Epidermal melanocyte (primary cell): Measurements from ENCODE around the gene GTF3C5.
"Not testable (repeated sequence)": the region's sequence is repeated elsewhere in the genome, so short reads cannot be mapped to it uniquely, and the experiment has no call there.

ENCODE experiments used
- DNase-seq: peaks from one replicate; pipeline ENCODE4 v3.0.0; 2011; ENCODE audit warnings: low spot score; ENCODE audit not compliant: insufficient read length

Gene GTF3C5

DNA sequence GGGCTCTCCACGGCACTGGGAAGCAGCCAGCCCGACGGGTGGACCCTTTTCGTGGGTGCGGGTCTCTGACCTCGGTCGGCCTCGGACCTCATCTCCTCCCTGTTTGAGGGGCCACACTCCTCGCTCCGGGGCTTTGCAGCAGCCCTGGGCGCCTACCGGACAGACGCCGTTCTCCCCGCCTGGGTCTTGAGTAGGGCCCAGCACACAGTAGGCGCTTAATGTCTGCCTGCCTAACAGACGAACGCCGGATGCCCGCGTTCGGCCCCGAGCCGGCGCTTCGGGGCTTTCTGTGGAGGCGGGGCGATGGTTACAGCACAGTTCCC, 842 bp upstream of the GTF3C5 start:
- DNase-seq, result no peak

DNA sequence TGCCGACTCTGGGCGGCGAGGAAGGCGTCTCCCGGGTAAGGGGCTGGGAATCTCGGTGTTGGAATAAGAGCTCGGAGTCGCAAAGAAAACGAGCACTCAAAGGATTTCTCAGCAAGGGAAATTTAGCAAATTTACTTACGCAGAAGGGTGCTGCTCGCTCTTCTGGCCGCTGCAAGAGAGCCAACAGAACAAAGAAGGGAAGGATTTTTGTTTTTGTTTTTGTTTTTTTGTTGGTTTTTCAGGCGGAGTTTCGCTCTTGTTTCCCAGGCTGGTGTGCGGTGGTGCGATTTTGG, 279 bp downstream of the GTF3C5 start:
- DNase-seq, result no peak

DNA sequence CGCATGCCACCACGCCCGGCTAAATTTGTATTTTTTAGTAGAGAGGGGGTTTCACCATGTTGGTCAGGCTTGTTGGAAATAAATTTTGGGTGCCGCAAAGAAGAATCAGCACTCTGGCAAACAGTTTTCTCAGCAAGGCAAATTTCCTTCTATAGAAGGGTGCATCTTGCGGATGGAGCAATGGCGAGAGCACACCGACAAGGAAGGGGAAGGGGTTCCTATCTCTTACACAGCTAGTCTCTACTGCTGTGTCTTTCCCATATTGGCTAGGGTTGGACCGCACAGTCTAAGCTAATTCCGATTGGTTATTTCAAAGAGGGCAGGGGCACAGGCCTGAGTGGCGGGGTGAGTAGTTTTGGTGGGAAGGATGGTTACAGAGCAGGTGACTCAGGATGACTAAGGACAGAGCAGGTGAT, 707 bp downstream of the GTF3C5 start:
- DNase-seq, result no peak

DNA sequence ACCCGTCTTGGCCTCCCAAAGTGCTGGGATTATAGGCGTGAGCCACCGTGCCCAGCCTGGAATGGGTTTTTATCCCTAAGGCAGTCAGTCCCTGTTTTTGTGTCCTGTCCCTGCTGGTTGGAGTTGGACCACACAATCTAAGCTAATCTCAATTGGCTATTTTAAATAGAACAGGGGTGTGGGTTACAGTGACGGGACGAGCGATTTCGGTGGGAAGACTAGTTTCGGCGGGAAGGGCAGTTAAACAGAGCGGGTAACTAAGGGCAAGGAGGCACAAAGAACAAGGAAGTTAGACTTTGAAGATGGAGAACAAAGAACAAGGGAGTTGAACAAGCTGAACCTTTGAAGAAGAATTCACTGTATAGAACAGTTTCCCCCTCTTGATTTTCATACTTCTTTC, 1.4 kb downstream of the GTF3C5 start:
- DNase-seq, result no peak

DNA sequence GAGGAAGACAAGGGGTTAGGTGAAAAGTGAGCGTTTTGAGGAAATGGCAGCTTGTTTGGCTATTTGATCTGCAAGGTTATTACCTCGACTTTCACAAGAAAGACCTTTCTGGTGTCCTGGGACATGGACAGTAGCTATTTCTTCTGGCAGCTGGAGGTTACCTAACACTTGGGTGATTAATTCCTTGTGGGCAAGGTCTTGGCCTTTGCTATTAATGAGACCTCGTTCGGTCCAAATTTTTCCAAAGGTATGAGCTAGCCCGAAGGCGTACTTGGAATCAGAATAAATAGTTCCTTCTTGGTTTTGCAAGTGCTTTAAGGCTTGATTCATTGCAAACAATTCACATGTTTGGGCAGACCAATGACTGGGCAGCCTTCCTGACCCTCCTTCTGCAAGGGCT, 4.9 kb downstream of the GTF3C5 start:
- no peak for DNase-seq

DNA sequence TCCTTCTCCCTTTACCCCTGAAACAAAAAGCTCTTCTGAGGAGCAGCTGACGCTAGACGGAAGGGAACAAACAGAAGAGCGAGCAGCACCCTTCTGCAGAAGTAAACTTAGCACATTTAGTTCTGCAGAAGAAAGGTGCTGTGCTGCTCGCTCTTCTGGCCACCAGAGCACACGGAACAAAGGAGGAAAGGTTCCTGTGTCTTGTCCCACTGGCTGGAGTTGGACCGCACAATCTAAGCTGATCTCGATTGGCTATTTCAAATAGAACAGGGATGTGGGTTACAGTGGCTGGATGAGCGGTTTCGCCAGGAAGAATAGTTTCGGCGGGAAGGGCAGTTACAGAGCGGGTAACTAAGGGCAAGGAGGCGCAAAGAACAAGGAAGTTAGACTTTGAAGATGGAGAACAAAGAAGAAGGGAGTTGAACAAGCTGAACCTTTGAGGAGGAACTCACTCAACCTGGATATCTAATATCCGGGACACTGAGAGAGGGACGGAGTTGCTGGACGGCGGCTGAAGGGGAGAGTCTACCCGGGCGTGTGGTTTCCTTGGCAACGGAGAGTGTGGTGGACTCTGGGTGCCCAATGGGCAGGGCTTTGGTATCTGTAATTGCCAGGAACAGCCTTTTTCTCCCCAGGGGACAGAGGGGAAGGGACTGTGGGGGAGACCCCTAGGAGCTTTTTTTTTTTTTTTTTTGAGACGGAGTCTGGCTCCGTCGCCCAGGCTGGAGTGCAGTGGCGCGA, 7.1 kb downstream of the GTF3C5 start:
- DNase-seq, result no peak

DNA sequence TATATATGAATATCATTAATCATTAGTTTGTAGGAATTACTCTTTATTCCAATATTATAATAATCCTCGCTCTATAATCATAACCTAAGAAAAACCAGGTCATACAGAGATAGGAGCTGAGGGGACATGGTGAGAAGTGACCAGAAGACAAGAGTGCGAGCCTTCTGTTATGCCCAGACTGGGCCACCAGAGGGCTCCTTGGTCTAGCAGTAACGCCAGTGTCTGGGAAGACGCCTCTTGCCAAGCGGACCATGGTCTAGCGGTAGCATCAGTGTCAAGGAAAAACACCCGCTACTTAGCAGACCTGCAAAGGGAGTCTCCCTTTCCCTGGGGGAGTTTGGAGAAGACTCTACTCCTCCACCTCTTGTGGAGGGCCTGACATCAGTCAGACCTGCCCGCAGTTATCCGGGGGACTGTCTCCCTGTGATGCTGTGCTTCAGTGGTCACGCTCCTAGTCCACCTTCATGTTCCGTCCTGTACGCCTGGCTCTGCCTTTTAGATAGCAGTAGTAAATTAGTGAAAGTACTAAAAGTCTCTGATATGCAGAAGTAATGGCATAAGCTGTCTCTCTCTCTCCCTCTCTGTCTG, 10.2 kb downstream of the GTF3C5 start:
- not testable (repeated sequence) for DNase-seq

DNA sequence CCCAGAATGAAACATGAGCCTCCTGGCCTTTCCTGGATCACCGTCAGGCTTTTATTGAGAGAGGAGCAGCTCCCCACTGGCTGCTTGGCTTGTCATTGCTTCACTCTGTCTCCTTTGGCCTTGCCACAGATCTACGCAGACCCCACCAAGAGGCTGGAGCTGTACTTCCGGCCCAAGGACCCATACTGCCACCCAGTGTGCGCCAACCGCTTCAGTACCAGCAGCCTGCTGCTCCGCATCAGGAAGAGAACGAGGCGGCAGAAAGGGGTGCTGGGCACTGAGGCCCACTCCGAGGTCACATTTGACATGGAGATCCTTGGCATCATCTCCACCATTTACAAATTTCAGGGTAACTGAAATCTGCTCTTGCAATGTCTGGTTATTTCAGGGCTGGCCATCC, 11.2 kb downstream of the GTF3C5 start:
- DNase-seq, result no peak

DNA sequence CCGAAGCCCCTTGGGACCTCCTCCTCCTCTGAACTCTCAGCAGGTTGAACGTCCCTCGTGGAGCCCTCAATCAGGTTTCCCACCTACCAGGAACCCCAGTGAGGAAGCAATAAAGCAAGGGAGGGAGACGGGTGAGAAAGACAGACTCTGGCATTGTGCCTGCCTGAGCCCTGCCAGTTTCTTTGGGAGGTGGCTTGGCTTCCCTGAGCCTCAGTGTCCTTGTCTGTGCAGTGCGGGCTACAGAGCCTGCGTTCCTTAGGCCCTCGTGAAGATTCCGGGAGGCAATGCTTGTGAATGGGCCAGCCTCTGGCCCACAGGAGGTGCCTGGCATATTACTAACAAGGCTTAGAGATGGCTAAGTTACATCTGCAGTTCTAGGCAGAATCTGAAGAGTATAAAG, 11.9 kb downstream of the GTF3C5 start:
- DNase-seq, result no peak

DNA sequence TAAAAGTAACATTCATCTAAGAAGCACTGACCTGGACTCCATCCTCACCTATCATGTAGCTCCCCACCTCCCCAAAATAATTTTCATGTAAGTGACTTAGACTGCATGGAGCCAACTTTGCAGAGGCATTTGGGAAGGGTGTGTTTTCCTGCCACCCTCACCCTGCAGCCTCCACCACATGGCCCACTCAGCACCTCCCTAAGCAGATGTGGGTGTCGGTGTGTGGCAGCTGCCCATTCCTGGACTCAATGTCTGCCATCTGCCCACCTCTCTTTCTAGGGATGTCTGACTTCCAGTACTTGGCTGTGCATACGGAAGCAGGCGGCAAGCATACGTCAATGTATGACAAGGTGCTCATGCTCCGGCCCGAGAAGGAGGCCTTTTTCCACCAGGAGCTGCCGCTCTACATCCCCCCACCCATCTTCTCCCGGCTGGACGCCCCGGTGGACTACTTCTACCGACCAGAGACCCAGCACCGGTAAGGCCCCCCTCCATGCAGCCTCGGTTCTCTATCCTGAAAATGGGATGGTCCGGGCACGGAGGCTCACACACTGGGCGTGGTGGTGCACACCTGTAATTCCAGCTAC, 12.7 kb downstream of the GTF3C5 start:
- no peak for DNase-seq

DNA sequence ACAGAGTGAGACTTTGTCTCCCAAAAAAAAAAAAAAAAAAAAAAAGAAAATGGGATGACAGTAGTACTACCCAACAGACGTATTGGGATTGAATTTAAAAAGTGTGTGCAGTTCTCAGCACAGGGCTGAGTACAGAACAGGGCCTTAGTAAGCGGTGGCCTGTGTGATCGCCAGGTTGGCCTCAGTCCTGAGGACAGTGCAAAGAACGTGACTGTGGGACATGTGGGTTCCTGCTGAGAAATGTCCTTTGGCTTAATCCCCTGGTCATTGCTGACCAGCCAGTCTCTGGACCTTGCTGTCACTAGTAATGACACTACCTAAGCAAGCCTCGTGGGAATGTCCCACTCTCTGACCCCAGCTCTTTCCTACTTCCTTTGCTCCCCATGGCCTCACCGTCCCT, 13.3 kb downstream of the GTF3C5 start:
- DNase-seq, result no peak

DNA sequence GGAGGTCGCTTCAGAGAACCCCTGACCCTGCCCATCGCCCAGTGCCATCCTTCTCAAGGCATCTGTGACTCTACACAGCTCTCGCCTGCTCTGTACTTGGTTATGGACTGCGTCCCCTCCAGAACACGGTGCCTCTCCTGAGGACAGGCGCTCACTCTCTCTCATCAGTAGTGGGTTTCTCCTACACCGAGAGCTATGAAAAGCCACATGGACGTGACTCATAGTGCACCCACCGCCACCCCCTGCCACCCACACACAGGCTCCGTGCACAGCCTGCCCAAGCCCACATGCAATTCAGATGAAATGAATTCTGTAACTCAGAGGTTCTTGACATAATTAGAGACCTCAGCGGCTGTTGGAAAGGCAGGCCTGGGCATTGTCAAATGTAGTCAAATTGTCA, 13.9 kb downstream of the GTF3C5 start:
- no peak for DNase-seq

DNA sequence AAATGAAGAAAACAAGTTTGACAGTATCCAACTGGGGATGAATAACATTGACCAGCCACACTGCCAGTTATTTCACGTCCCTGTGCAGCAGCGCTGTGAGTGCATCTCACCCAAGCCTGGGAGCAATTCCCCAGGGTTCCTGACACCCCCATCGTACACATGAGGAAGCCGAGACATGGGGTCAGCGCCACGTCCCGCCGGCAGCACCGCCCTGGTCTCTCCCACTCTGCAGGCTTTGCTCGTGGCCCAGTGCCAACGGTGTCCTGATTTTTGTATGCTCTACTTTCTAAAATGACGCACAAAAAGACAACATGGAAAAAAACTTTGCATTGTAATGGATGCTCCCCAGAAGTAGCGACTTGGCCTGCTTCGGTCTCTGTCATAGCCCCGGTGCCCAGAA, 14.3 kb downstream of the GTF3C5 start:
- no peak for DNase-seq

DNA sequence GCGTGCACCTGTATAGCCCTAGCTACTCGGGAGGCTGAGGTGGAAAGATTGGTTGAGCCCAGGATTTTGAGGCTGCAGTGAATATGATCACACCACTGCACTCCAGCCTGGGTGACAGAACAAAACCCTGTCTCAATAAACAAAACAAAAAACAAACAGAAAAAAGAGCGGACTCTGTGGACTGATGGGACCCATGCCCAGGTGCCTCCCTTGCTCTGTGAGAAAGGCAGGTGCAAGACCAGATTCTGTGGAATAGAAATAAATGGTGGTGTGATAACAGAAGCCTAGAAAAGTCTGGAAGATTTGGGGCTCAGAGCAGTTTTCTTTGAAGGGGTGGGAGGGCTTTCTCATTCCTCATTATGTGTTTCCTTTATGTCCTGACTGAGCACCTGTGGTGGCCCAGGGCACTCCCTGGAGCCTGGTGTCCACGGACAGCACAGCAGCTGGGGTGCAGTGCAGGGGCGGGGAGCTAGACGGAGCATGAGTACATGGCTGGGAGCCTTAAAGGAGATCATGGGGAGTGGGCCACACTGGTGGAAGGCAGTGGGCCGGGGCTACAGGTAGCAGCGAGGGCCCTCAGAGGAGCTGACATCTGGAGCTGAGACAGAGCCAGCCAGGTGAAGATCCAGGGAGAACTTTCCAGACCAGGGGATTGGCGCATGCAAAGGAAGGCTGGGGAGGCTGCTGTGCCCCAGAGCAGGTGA, 15.6 kb downstream of the GTF3C5 start:
- DNase-seq, result no peak

DNA sequence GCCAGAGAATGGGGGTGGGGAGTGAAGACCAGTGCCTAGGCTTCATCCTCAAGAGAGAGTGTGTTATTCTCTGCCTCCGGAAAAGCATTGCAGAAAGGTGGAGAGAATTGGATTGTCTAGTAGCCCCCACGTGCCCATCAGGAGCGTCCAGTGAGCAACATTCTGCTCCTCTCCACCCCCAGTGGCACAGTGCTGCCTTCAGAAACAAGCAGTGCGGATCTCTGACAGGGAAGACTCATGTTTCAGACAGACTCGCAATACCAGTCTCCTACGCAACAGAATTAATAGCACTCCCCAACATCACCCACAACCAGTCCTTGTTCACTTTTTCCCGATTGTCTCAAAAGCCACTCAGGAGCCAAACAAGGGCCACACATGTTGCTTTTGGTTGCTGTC, 16.1 kb downstream of the GTF3C5 start:
- DNase-seq, result no peak

DNA sequence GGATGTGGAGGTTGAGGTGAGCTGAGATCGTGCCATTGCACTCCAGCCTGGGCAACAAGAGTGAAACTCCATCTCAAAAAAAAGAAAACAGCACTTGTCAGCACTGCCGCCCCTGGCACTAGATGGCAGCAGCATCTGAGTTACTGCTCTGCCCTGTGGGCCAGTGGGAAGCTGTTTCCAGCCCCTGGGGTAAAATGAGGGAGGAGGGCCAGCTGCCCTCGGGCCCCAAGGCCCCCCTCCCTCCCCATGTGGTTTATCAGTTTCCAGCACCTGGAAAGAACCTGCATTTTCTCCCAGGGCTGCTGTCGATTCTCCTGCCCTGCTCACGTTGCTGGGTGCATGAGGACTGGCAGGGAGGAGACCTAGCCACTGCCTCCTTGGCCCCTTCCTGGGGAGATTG, 17.8 kb downstream of the GTF3C5 start:
- no peak for DNase-seq

DNA sequence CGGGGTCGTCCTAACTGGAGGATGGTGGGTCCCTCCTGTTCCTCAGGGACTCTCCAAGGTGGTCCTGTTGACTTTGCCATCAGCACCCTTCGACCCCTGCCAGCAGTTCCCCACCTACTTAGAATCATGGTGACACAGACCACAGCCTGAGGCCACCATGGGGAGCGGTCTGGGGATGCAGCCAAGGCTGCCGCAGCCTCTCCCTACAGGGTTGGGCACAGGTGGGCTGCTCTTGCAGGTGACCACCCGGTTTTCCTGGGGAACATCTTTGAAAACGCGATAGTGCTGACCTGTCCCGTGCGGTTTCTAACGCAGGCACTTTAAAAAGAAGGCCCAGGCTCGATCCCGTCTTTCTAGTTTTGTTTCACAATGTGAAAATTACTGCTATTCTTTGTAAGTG, 18.2 kb downstream of the GTF3C5 start:
- DNase-seq, result no peak

DNA sequence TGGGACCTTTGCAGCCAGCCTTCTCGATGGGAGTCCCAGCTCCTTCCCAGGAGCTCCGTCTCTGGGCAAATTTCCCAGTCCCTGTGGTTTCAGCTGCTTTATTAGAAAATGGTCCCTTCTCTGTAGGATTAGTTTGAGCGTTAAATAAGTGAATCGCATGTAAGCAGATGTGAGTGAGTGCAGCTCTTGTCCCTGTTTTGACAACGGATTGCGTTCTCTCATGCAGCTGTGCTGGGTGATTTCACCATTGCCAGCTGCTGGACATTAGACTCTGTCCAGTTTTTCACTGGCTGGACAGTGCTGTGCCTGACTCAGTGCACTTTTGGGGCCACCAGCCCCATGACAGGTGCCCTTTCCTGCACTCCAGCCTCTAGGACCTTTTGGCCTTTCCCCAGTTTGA, 19.3 kb downstream of the GTF3C5 start:
- DNase-seq, result no peak

DNA sequence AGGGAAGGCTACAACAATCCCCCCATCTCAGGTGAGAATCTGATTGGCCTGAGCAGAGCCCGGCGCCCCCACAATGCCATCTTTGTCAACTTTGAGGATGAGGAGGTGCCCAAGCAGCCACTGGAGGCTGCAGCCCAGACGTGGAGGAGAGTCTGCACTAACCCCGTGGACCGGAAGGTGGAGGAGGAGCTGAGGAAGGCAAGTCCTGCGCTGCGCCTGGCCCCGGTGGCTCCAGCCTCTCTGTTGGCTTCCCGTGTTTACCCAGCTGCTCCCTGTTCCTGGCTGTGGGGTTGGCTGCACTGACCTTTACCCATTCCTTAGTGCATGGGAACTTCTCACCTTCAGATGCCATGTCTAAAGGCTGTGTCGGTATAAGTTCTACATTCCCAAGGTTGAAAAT, 20.0 kb downstream of the GTF3C5 start:
- no peak for DNase-seq

DNA sequence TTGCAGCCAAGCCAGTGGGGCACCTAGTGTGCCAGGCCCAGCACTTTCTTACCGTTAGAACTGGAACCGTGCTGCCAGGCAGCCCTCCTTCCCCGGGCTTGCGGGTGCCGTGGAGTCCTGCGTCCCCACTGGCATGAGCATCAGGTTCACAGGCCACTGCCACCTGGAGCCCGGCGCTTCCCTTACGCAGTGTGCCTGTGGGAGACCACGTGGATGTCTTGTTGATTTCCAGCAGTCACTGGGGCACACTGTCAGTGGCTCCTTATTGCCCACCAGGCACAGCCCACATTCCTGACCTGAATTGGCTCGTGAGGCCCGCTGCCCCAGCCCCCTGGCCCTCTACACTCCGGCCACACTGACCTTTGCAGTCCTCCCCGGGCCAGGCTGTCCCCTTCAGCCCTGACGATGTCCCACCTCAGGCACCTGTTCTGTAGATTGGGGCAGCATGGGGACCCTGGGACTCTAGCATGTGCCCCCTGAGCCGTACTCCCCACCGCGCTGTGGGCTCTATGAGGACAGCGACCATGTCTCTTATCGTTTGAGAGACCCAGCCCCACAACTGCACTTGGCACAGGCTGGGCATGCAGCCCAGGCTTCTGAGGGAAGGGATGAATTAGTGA, 20.6 kb downstream of the GTF3C5 start:
- no peak for DNase-seq

DNA sequence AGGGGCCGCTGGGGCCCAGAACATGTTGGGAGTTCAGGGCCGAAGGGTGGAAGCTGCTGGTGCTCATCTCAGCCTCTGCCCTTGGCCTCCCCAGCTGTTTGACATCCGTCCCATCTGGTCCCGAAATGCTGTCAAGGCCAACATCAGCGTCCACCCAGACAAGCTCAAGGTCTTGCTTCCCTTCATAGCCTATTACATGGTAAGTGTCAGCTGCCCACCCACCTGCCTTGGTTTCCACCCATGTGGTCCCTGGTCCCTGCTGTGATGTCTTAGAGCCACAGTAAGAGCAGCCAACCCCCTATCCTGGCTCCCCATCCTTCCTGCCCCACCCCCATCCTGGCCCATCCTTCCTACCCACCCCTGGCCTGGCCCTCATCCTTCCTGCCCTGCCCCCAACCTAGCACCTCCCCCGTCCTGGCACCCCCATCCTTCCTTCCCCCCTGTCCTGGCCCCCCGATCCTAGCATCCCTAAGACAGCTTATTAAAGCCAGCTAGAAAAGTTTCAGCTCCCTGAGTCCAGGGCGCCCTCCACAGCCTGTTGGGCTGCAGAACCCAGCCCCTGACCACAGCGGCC, 21.3 kb downstream of the GTF3C5 start:
- no peak for DNase-seq
